Endodermal cell (in vitro differentiated cells): ENCODE data around the gene C15orf40. TPM values are rescaled to one million over a fixed set of nuclear protein-coding genes. Genes with fewer than 3 reads are reported as not detected.

Experiments used
- DNase-seq: peaks from one replicate; pipeline ENCODE4 v3.0.0-alpha.2; 2017
- H3K27ac ChIP-seq: 2 replicates; pipeline ENCODE4 v1.5.1; 2013; ENCODE audit warnings: mild to moderate bottlenecking, low read depth, low read length, moderate library complexity
- H3K27me3 ChIP-seq: 2 replicates; pipeline ENCODE4 v1.6.1; 2013; ENCODE audit warnings: mild to moderate bottlenecking, low read length, moderate library complexity; ENCODE audit not compliant: insufficient read depth, control insufficient read depth, poor library complexity, severe bottlenecking
- H3K36me3 ChIP-seq: 2 replicates; pipeline ENCODE4 v1.7.0; 2013; ENCODE audit warnings: mild to moderate bottlenecking, low read length, moderate library complexity; ENCODE audit not compliant: control insufficient read depth, insufficient read depth
- H3K4me1 ChIP-seq: one replicate; pipeline ENCODE4 v1.7.0; 2013; ENCODE audit warnings: low read length; ENCODE audit not compliant: control insufficient read depth, insufficient read depth
- H3K4me3 ChIP-seq: 2 replicates; pipeline ENCODE4 v1.5.1; 2013; ENCODE audit warnings: mild to moderate bottlenecking, low read length, moderate library complexity
- H3K9ac ChIP-seq: 2 replicates; pipeline ENCODE4 v1.6.1; 2013; ENCODE audit warnings: mild to moderate bottlenecking, low read length, moderate library complexity; ENCODE audit not compliant: poor library complexity, severe bottlenecking; ENCODE audit errors: extremely low read depth
- H3K9me3 ChIP-seq: 2 replicates; pipeline ENCODE4 v1.6.1; 2013; ENCODE audit warnings: mild to moderate bottlenecking, low read length, moderate library complexity; ENCODE audit not compliant: control insufficient read depth
- H3K27ac Mint-ChIP-seq: 2 replicates; pipeline ENCODE4 v1.8.0; 2020; ENCODE audit warnings: mixed read lengths
- H3K27me3 Mint-ChIP-seq: 2 replicates; pipeline ENCODE4 v1.8.0; 2021; ENCODE audit warnings: mild to moderate bottlenecking, mixed read lengths; ENCODE audit not compliant: insufficient read depth
- H3K36me3 Mint-ChIP-seq: 2 replicates; pipeline ENCODE4 v1.8.0; 2020; ENCODE audit warnings: low read depth, mixed read lengths
- H3K4me1 Mint-ChIP-seq: 2 replicates; pipeline ENCODE4 v1.8.0; 2020; ENCODE audit warnings: mixed read lengths
- H3K4me3 Mint-ChIP-seq: 2 replicates; pipeline ENCODE4 v1.8.0; 2020; ENCODE audit warnings: mild to moderate bottlenecking, moderate library complexity, mixed read lengths
- H3K9me3 Mint-ChIP-seq: 2 replicates; pipeline ENCODE4 v1.8.0; 2020; ENCODE audit warnings: mild to moderate bottlenecking, mixed read lengths
- CTCF ChIP-seq: fragments of 200-600 bp; sonication (generic); conservative IDR thresholded peaks from 2 replicates; pipeline ENCODE4 v1.5.0; 2021; ENCODE audit warnings: antibody characterized with exemption, mild to moderate bottlenecking
- whole genome bisulfite sequencing, 2 experiments: methylation state at CpG; one replicate each; pipeline versions ENCODE4 v1.1.5 to v1.1.7; 2013; ENCODE audit warnings: missing lambda C conversion rate in 2 of 2, mixed read lengths in 1 of 2; ENCODE audit not compliant: insufficient coverage in 1 of 2, insufficient read length in 1 of 2; 5-methylcytosine and 5-hydroxymethylcytosine counted together
- total RNA-seq, 2 donors: library from RNA; stranded (reverse); fragmentation: NEBNext Ultra II Directional in 1 of 2; extraction: Animal tissue kit (Norgen Biotek cat#: 25700) in 1 of 2; gene quantifications; 2 replicates in 1 of 2; 3 replicates in 1 of 2; pipeline ENCODE4 v1.2.1, GENCODE V29; 2021

Gene C15orf40
- total RNA-seq, 2 donors from 2014 or later = 15.5 to 17.7 TPM

GRCh38 chr15:82971218-82971984 is 40.0 kb downstream of the C15orf40 start:
- H3K4me3 ChIP-seq = no peak overlapping the region
- no peak for DNase-seq
- Mint-ChIP-seq H3K4me3 (no peak overlapping the region), H3K4me1 (peaks cover 3% of the 10 kb centered on the region), H3K27ac (no peak overlapping the region), H3K36me3 (no peaks in the 10 kb centered on the region), H3K27me3 (no peaks in the 10 kb centered on the region), H3K9me3 (no peaks in the 10 kb centered on the region)
- H3K9ac ChIP-seq = no peak overlapping the region
- TF ChIP-seq CTCF = no peak
- no peaks in the 10 kb centered on the region for H3K4me1 ChIP-seq
- WGBS, 2 experiments = 83% methylated on average over 1 of the region's 2 CpGs; no CpG with 5 or more reads in 1 of the 2 experiments
- H3K9me3 ChIP-seq = no peaks in the 10 kb centered on the region
- no peaks in the 10 kb centered on the region for H3K36me3 ChIP-seq
- no peak overlapping the region for H3K27ac ChIP-seq
- H3K27me3 ChIP-seq = no peaks in the 10 kb centered on the region

- no peak overlapping the region for H3K9ac ChIP-seq
Measured at GRCh38 chr15:82970696-82971095, 40.7 kb downstream of the C15orf40 start.

DNA sequence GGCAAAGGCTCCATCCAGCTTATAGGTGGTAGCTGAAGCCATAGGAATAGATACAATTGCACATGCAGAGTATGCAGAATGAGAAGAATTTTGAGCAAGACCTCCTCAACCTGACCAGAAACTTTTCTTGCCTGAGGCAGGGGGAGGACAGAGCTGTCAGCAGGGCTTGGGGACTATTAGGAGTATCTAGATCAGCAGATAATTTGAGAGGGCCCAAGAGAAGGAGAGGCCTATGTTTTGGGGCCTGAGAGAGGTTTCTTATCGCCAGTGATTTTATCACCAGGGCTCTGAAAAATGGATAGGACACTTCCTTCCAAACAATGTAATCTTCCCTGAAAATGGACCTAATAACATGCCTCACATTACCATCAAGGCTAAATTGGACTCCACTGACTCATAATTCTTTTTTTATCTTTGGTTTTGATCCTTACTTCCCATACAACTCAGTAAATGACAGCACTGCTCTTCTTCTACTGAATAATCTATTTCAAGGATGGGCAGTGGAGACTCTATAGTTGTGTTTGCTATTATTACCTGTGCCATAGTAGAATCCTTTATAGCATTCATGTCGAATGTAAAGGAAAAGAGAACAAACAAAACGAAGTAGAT is 41.3 kb downstream of the C15orf40 start:
- no peaks in the 10 kb centered on the region for H3K9me3 ChIP-seq
- no peaks in the 10 kb centered on the region for H3K27me3 ChIP-seq
- no peaks in the 10 kb centered on the region for H3K36me3 ChIP-seq
- no peak for DNase-seq
- H3K4me1 Mint-ChIP-seq = peaks cover 3% of the 10 kb centered on the region
- no peaks in the 10 kb centered on the region for H3K36me3 Mint-ChIP-seq
- H3K27me3 Mint-ChIP-seq = no peaks in the 10 kb centered on the region
- H3K4me3 ChIP-seq = no peak overlapping the region
- TF ChIP-seq CTCF = no peak
- no peak overlapping the region for H3K27ac ChIP-seq
- H3K4me1 ChIP-seq = no peaks in the 10 kb centered on the region
- no peak overlapping the region for H3K9ac ChIP-seq
- WGBS, 2 experiments = 77 to 92% methylated on average over 3 of the region's 3 CpGs
- H3K4me3 Mint-ChIP-seq = no peak overlapping the region
- no peak overlapping the region for H3K27ac Mint-ChIP-seq
- H3K9me3 Mint-ChIP-seq = no peaks in the 10 kb centered on the region

More at GRCh38 chr15:82970696-82971095, 40.7 kb downstream of the C15orf40 start:
- H3K9me3 ChIP-seq = no peaks in the 10 kb centered on the region
- no peaks in the 10 kb centered on the region for H3K27me3 Mint-ChIP-seq
- H3K27ac ChIP-seq = no peak overlapping the region
- no peaks in the 10 kb centered on the region for H3K36me3 ChIP-seq
- no peak overlapping the region for H3K27ac Mint-ChIP-seq
- WGBS, 2 experiments = 84 to 100% methylated on average over 1 of the region's 1 CpG
- no peaks in the 10 kb centered on the region for H3K36me3 Mint-ChIP-seq
- no peak for DNase-seq
- H3K9me3 Mint-ChIP-seq = no peaks in the 10 kb centered on the region
- H3K4me1 Mint-ChIP-seq = peaks cover 3% of the 10 kb centered on the region
- H3K4me3 Mint-ChIP-seq = no peak overlapping the region
- no peak for TF ChIP-seq CTCF
- H3K27me3 ChIP-seq = no peaks in the 10 kb centered on the region
- H3K4me3 ChIP-seq = no peak overlapping the region
- H3K4me1 ChIP-seq = no peaks in the 10 kb centered on the region
